Fibroblast of the aortic adventitia (primary cell): ENCODE data around the gene FECH. TPM values are rescaled to one million over a fixed set of nuclear protein-coding genes. Genes with fewer than 3 reads are reported as not detected.
"Not testable (repeated sequence)": the region's sequence is repeated elsewhere in the genome, so short reads cannot be mapped to it uniquely, and the experiment has no call there.

Source experiments
- DNase-seq: peaks from one replicate; pipeline ENCODE4 v3.0.0-alpha.2; 2010; ENCODE audit warnings: low read depth
- H3K4me3 ChIP-seq: 2 replicates; pipeline ENCODE4 v1.5.1; 2011; ENCODE audit warnings: low read depth, mild to moderate bottlenecking, control low read depth, low read length, moderate library complexity
- CTCF ChIP-seq: IDR thresholded peaks from 2 replicates; pipeline ENCODE4 v1.5.1; 2011; ENCODE audit warnings: mild to moderate bottlenecking, low read length, control low read depth, inconsistent platforms; ENCODE audit not compliant: insufficient read depth
- total RNA-seq: library from RNA; depleted of rRNA; stranded (reverse); fragments of >200 nt; gene quantifications from 2 replicates; pipeline ENCODE4 v1.2.3, GENCODE V29; 2012; ENCODE audit warnings: low replicate concordance

The FECH gene
- total RNA-seq, 1 donor = 29.9 TPM

GRCh38 chr18:57533868-57534510 lies 52.5 kb downstream of the FECH start:
- H3K4me3 ChIP-seq = no peak overlapping the region
- DNase-seq = no peak
- no peak for TF ChIP-seq CTCF

GRCh38 chr18:57533006-57533867 lies 53.3 kb downstream of the FECH start:
- peak; percentile 37 for DNase-seq
- no peak for TF ChIP-seq CTCF
- H3K4me3 ChIP-seq = no peak overlapping the region

- DNase-seq = no peak
- TF ChIP-seq CTCF = no peak
- no peak overlapping the region for H3K4me3 ChIP-seq
Observed at GRCh38 chr18:57529151-57529550, 57.4 kb downstream of the FECH start.

GRCh38 chr18:57527556-57528229 lies 58.8 kb downstream of the FECH start:
- TF ChIP-seq CTCF = no peak
- H3K4me3 ChIP-seq = no peak overlapping the region
- no peak for DNase-seq

- H3K4me3 ChIP-seq = no peak overlapping the region
- no peak for TF ChIP-seq CTCF
- no peak for DNase-seq
Observed at GRCh38 chr18:57523171-57523956, 63.1 kb downstream of the FECH start.

- DNase-seq, H3K4me3 ChIP-seq: not testable (repeated sequence)
Observed at GRCh38 chr18:57522348-57522747, 64.2 kb downstream of the FECH start.
